ENCODE results near the gene SEC14L5. TPM values are rescaled to one million over a fixed set of nuclear protein-coding genes. Genes with fewer than 3 reads are reported as not detected.

Gene SEC14L5
- total RNA-seq, 1 donor from 2014 or later = 0.41 TPM

GRCh38 chr16:4925791-4926190, 32.3 kb upstream of the SEC14L5 start:
- Mint-ChIP-seq H3K27ac (no peak overlapping the region), H3K36me3 (peaks cover 6% of the 10 kb centered on the region), H3K9me3 (peaks cover 9% of the 10 kb centered on the region), H3K4me3 (no peak overlapping the region), H3K27me3 (ENCODE audit: insufficient read depth, low read depth) (peaks cover 16% of the 10 kb centered on the region), H3K4me1 (peaks cover 25% of the 10 kb centered on the region)
- no peaks in the 10 kb centered on the region for H3F3A ChIP-seq (ENCODE audit: low read depth)
- TF ChIP-seq CTCF (IDR thresholded peaks at IDR 0.05) (no peak), EZH2 (IDR thresholded peaks at IDR 0.05) (no peak), EZH2phosphoT487 (IDR thresholded peaks at IDR 0.05) (no peak)
- H3K4me2 ChIP-seq = no peak overlapping the region
- no peak overlapping the region for H3K27ac ChIP-seq
- no peak overlapping the region for H2AFZ ChIP-seq (replicated peaks)
- H3K9me3 ChIP-seq (ENCODE audit: low read depth) = no peaks in the 10 kb centered on the region
- no peak for DNase-seq (ENCODE audit: low spot score)
- H3K4me3 ChIP-seq = no peak overlapping the region
- H3K27me3 ChIP-seq = no peaks in the 10 kb centered on the region
- no peaks in the 10 kb centered on the region for H3K36me3 ChIP-seq
- no peak overlapping the region for H3K9ac ChIP-seq
- H4K20me1 ChIP-seq (ENCODE audit: low read depth) = no peaks in the 10 kb centered on the region
- peaks cover 7% of the 10 kb centered on the region for H3K4me1 ChIP-seq
- H3K79me2 ChIP-seq (ENCODE audit: low read depth) = no peaks in the 10 kb centered on the region

DNA sequence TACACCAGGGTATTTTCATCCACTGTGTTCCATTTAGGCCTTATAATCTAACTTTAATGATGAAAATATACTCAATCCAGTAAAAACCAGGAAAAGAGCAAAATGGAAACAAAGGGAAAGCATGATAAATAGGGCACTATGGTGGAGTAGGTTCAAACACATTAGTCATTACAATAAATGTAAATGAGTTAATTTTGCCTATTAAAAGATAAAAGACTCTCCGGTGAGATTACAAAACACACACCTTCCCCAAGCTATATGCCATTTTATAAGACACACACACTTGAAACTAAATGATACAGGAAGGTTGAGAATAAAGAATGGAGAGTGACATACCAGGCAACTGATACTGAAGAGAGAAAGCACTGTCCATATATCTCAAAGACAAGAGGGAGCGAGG, 31.2 kb upstream of the SEC14L5 start:
- no peak overlapping the region for H3K9ac ChIP-seq
- H3K4me3 ChIP-seq = no peak overlapping the region
- peaks cover 14% of the 10 kb centered on the region for H3K27me3 Mint-ChIP-seq (ENCODE audit: insufficient read depth, low read depth)
- TF ChIP-seq CTCF (IDR thresholded peaks at IDR 0.05) (no peak), EZH2phosphoT487 (IDR thresholded peaks at IDR 0.05) (no peak), EZH2 (IDR thresholded peaks at IDR 0.05) (no peak)
- no peak overlapping the region for H3K27ac ChIP-seq
- H3K4me2 ChIP-seq = no peak overlapping the region
- no peaks in the 10 kb centered on the region for H4K20me1 ChIP-seq (ENCODE audit: low read depth)
- H3K9me3 ChIP-seq (ENCODE audit: low read depth) = no peaks in the 10 kb centered on the region
- no peaks in the 10 kb centered on the region for H3K27me3 ChIP-seq
- H3K27ac Mint-ChIP-seq = no peak overlapping the region
- no peak overlapping the region for H2AFZ ChIP-seq (replicated peaks)
- no peak for DNase-seq (ENCODE audit: low spot score)
- H3K4me1 Mint-ChIP-seq = peaks cover 25% of the 10 kb centered on the region
- H3K9me3 Mint-ChIP-seq = peaks cover 9% of the 10 kb centered on the region
- H3K36me3 Mint-ChIP-seq = peaks cover 6% of the 10 kb centered on the region
- H3K4me1 ChIP-seq = peaks cover 7% of the 10 kb centered on the region
- no peaks in the 10 kb centered on the region for H3K36me3 ChIP-seq
- H3F3A ChIP-seq (ENCODE audit: low read depth) = no peaks in the 10 kb centered on the region
- no peaks in the 10 kb centered on the region for H3K79me2 ChIP-seq (ENCODE audit: low read depth)
- no peak overlapping the region for H3K4me3 Mint-ChIP-seq

DNA sequence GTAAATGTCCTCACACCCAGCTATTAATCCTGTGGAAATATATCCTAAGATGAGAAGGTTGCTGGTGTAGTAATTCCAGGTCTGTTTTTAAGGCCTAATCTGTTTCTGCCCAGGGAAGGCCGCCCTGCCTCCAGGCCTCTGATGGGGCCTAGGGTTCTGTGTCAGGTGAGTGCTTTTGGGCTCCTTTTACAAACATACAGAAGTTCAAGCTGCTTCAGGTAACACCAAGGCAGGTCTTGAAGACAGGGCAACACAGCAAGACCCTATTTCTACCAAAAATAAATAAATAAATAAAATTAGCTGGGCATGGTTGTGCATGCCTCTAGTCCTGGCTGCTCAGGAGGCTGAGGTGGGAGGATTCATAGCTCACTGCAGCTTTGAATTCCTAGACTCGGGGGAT, 30.5 kb upstream of the SEC14L5 start:
- no peaks in the 10 kb centered on the region for H4K20me1 ChIP-seq (ENCODE audit: low read depth)
- Mint-ChIP-seq H3K27ac (no peak overlapping the region), H3K36me3 (peaks cover 6% of the 10 kb centered on the region), H3K9me3 (peaks cover 9% of the 10 kb centered on the region), H3K4me3 (no peak overlapping the region), H3K4me1 (peaks cover 26% of the 10 kb centered on the region), H3K27me3 (ENCODE audit: insufficient read depth, low read depth) (peaks cover 14% of the 10 kb centered on the region)
- no peaks in the 10 kb centered on the region for H3K79me2 ChIP-seq (ENCODE audit: low read depth)
- H3K4me3 ChIP-seq = no peak overlapping the region
- TF ChIP-seq EZH2phosphoT487 (IDR thresholded peaks at IDR 0.05) (no peak), CTCF (IDR thresholded peaks at IDR 0.05) (no peak), EZH2 (IDR thresholded peaks at IDR 0.05) (no peak)
- H3K4me2 ChIP-seq = no peak overlapping the region
- no peak overlapping the region for H3K9ac ChIP-seq
- H3K9me3 ChIP-seq (ENCODE audit: low read depth) = no peaks in the 10 kb centered on the region
- no peak overlapping the region for H2AFZ ChIP-seq (replicated peaks)
- no peak overlapping the region for H3K27ac ChIP-seq
- no peaks in the 10 kb centered on the region for H3F3A ChIP-seq (ENCODE audit: low read depth)
- H3K36me3 ChIP-seq = no peaks in the 10 kb centered on the region
- H3K4me1 ChIP-seq = peaks cover 7% of the 10 kb centered on the region
- no peaks in the 10 kb centered on the region for H3K27me3 ChIP-seq
- DNase-seq (ENCODE audit: low spot score) = no peak

All from neural progenitor cell (in vitro differentiated cells).